DND-41 (cell line): Measurements from ENCODE around the gene NEDD4L.

Source experiments
- CTCF ChIP-seq: IDR thresholded peaks from 2 replicates; pipeline ENCODE4 v1.5.1; 2012; ENCODE audit warnings: borderline replicate concordance, low read length, moderate library complexity, mild to moderate bottlenecking; ENCODE audit not compliant: poor library complexity, severe bottlenecking; ENCODE audit errors: extremely low read depth
- EZH2 ChIP-seq: IDR thresholded peaks from 3 replicates; pipeline ENCODE4 v1.6.1; 2012; ENCODE audit warnings: borderline replicate concordance, low read depth, mild to moderate bottlenecking, moderate library complexity, low read length, inconsistent platforms; ENCODE audit not compliant: severe bottlenecking

GRCh38 chr18:58032233-58032632 is 11.8 kb upstream of the NEDD4L start:
- TF ChIP-seq CTCF: no peak
- no peak for TF ChIP-seq EZH2
